ENCODE results near the gene PTCSC3. TPM values are rescaled to one million over a fixed set of nuclear protein-coding genes. Genes with fewer than 3 reads are reported as not detected.

Gene PTCSC3
- total and polyA plus RNA-seq, 4 experiments from 2014 or later: not detected

DNA sequence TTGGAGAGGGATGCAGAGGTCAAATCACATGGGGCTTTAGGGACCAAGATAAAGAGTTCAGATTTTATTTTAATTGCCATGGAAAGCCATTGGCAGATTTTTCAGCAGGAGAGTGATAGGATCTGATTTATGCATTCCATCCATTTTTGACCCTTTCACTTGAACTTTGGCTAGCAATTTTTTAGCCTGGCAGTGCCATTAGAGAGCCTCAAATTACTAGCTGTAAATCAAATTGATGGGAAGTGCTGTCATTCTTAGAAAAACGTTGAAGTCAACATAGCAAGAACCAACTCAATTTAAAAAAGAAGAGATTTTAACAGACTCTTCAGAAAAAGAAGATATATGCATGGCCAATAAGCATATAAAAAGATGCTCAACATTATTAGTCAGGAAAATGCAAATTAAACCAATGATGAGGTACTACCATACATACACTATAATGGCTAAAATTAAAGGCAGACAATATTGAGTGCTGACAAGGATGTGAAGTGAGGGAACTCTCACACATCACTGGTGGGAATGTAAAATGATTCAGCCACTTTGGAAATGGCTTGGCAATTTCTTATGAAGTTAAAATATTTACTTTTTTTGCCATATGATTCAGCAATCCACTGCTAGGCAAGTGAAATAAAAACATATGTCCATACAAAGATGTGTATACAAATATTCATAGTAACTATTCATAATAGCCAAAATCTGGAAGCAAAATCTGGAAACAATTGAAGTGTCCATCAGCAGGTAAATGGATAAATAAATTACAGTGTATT is 89.7 kb downstream of the PTCSC3 start:
- POLR2A ChIA-PET (ENCODE audit: partially characterized antibody): no interaction called here
- intact Hi-C loops (cut with micrococcal nuclease): no loop called here
- H3K36me3 Mint-ChIP-seq: no peaks in the 10 kb centered on the region
- no peak overlapping the region for H3K4me3 Mint-ChIP-seq
- H3K27ac Mint-ChIP-seq: no peak overlapping the region
- Histone ChIP-seq H3K27ac (ENCODE audit: low read depth, low read length) (no peak overlapping the region), H3K4me3 (ENCODE audit: low read length in 2 of 2) (no peak overlapping the region), H3K27me3 (ENCODE audit: insufficient read depth, low read length) (no peaks in the 10 kb centered on the region), H3K36me3 (ENCODE audit: insufficient read depth, low read length) (no peaks in the 10 kb centered on the region), H3K4me1 (ENCODE audit: insufficient read depth, low read length) (no peaks in the 10 kb centered on the region), H3K9me3 (ENCODE audit: control insufficient read depth in 1 of 2, low read length in 2 of 2) (no peaks in the 10 kb centered on the region)
- CTCF ChIA-PET (ENCODE audit: partially characterized antibody): no interaction called here
- DNase-seq: no peak
- peaks cover 2% of the 10 kb centered on the region in 2 donors for H3K27me3 Mint-ChIP-seq
- no peaks in the 10 kb centered on the region for H3K4me1 Mint-ChIP-seq
- H3K9me3 Mint-ChIP-seq: peaks cover 0 to 2% (median 0%) of the 10 kb centered on the region in 8 donors

- no peaks in the 10 kb centered on the region for H3K36me3 ChIP-seq (ENCODE audit: insufficient read depth, low read length)
- H3K4me3 ChIP-seq (ENCODE audit: low read length in 2 of 2): no peak overlapping the region
- Mint-ChIP-seq H3K27ac (no peak overlapping the region), H3K27me3 (peaks cover 0 to 2% of the 10 kb centered on the region in 2 donors), H3K9me3 (peaks cover 0 to 2% (median 0%) of the 10 kb centered on the region in 8 donors), H3K4me3 (no peak overlapping the region), H3K4me1 (no peaks in the 10 kb centered on the region), H3K36me3 (no peaks in the 10 kb centered on the region)
- H3K9me3 ChIP-seq (ENCODE audit: control insufficient read depth in 1 of 2, low read length in 2 of 2): no peaks in the 10 kb centered on the region
- no peak overlapping the region for H3K27ac ChIP-seq (ENCODE audit: low read depth, low read length)
- DNase-seq: no peak
- ChIA-PET CTCF (ENCODE audit: partially characterized antibody) (no interaction called here), POLR2A (ENCODE audit: partially characterized antibody) (no interaction called here)
- no peaks in the 10 kb centered on the region for H3K27me3 ChIP-seq (ENCODE audit: insufficient read depth, low read length)
- intact Hi-C loops (cut with micrococcal nuclease): no loop called here
- H3K4me1 ChIP-seq (ENCODE audit: insufficient read depth, low read length): no peaks in the 10 kb centered on the region
These were observed 90.7 kb downstream of the PTCSC3 start for GRCh38 chr14:36085861-36086260.

Other genes starting within 250 kb of the PTCSC3 start
- gene MBIP, start 143.9 kb upstream of the PTCSC3 start, total RNA-seq: 10 to 100 TPM; 16.7 to 25.6 TPM
- 10 to 100 TPM; 19.7 to 19.8 TPM for gene MBIP, start 143.9 kb upstream of the PTCSC3 start, polyA plus RNA-seq